HepG2 (cell line): Measurements from ENCODE around the gene NEDD4L. TPM values are rescaled to one million over a fixed set of nuclear protein-coding genes. Genes with fewer than 3 reads are reported as not detected.

Experiments
- EEA1 ChIP-seq: sonication (generic); formaldehyde crosslinking; IDR thresholded peaks from 2 replicates; pipeline ENCODE4 v1.5.1; 2020; ENCODE audit warnings: mild to moderate bottlenecking, missing genetic modification reagents, borderline replicate concordance
- HDAC1 ChIP-seq: sonication (generic); formaldehyde crosslinking; IDR thresholded peaks from 2 replicates; pipeline ENCODE4 v1.5.1; 2020; ENCODE audit warnings: mild to moderate bottlenecking, missing genetic modification reagents
- HOXA3 ChIP-seq: sonication (generic); formaldehyde crosslinking; IDR thresholded peaks from 2 replicates; pipeline ENCODE4 v1.5.0; 2020; ENCODE audit warnings: missing genetic modification reagents
- KDM4B ChIP-seq: sonication (generic); formaldehyde crosslinking; IDR thresholded peaks from 2 replicates; pipeline ENCODE4 v1.4.0; 2020; ENCODE audit warnings: missing genetic modification reagents
- SALL1 ChIP-seq: sonication (generic); formaldehyde crosslinking; IDR thresholded peaks from 2 replicates; pipeline ENCODE4 v1.8.0; 2022; ENCODE audit warnings: mild to moderate bottlenecking, missing genetic modification reagents
- SP4 ChIP-seq: sonication (generic); formaldehyde crosslinking; IDR thresholded peaks from 2 replicates; pipeline ENCODE4 v1.8.1; 2023; ENCODE audit warnings: mild to moderate bottlenecking, missing genetic modification reagents
- SRSF9 ChIP-seq: fragments of 200-400 bp; formaldehyde crosslinking; IDR thresholded peaks from 2 replicates; pipeline ENCODE4 v1.6.1; 2018; ENCODE audit warnings: borderline replicate concordance, mild to moderate bottlenecking, low read depth, low read length; ENCODE audit not compliant: insufficient read depth, poor library complexity, severe bottlenecking
- TBL1XR1 ChIP-seq: fragments of 150-350 bp; IDR thresholded peaks from 2 replicates; pipeline ENCODE4 v1.6.1; 2014; ENCODE audit warnings: borderline replicate concordance, low read length; ENCODE audit not compliant: partially characterized antibody
- TRIM24 ChIP-seq: sonication (generic); formaldehyde crosslinking; IDR thresholded peaks from 2 replicates; pipeline ENCODE4 v1.8.0; 2022; ENCODE audit warnings: mild to moderate bottlenecking, missing genetic modification reagents
- ZNF432 ChIP-seq: sonication (generic); formaldehyde crosslinking; IDR thresholded peaks from 2 replicates; pipeline ENCODE4 v1.5.0; 2020; ENCODE audit warnings: missing genetic modification reagents, mild to moderate bottlenecking, borderline replicate concordance
- ZNF775 ChIP-seq: sonication (generic); formaldehyde crosslinking; IDR thresholded peaks from 2 replicates; pipeline ENCODE4 v1.4.0; 2020; ENCODE audit warnings: missing genetic modification reagents, mild to moderate bottlenecking, moderate library complexity, borderline replicate concordance
- ZNF788 ChIP-seq: sonication (generic); formaldehyde crosslinking; IDR thresholded peaks from 2 replicates; pipeline ENCODE4 v1.5.0; 2020; ENCODE audit warnings: mild to moderate bottlenecking, missing genetic modification reagents, borderline replicate concordance
- ZSCAN29 ChIP-seq: sonication (generic); formaldehyde crosslinking; conservative IDR thresholded peaks from 2 replicates; pipeline ENCODE4 v1.4.0; 2020; ENCODE audit warnings: mild to moderate bottlenecking, missing genetic modification reagents
- polyA plus RNA-seq, 8 experiments: library from polyadenylated mRNA; depleted of rRNA in 3 of 8; stranded (reverse) in 7 of 8; unstranded in 1 of 8; fragments of >200 nt; fragmentation: Illumina TruSeq in 4 of 8; extraction: Trizol in 4 of 8; gene quantifications; 2 replicates each; pipeline versions ENCODE4 v1.2.1 to v1.2.3, GENCODE V29; 2011 to 2016; ENCODE audit warnings: low read depth in 4 of 8, missing spikeins in 1 of 8, mixed read lengths in 1 of 8; ENCODE audit not compliant: insufficient read depth in 1 of 8
- total RNA-seq, 5 experiments: library from RNA; depleted of rRNA; stranded (reverse); fragments of >200 nt; fragmentation: Illumina TruSeq; extraction: Trizol; gene quantifications; 2 replicates each; pipeline ENCODE4 v1.2.3, GENCODE V29; 2016; ENCODE audit warnings: low read depth in 1 of 5
- TF ChIP-seq, protein P1 (sequence below): sonication (generic); formaldehyde crosslinking; IDR thresholded peaks from 2 replicates; pipeline ENCODE4 v1.4.0; 2020; ENCODE audit warnings: missing genetic modification reagents, borderline replicate concordance
- TF ChIP-seq, protein P2 (sequence below): sonication (generic); formaldehyde crosslinking; conservative IDR thresholded peaks from 2 replicates; pipeline ENCODE4 v1.5.0; 2020; ENCODE audit warnings: missing genetic modification reagents
- TF ChIP-seq, protein P3 (sequence below): sonication (generic); formaldehyde crosslinking; IDR thresholded peaks from 2 replicates; pipeline ENCODE4 v1.4.0; 2020; ENCODE audit warnings: mild to moderate bottlenecking, missing genetic modification reagents
- TF ChIP-seq, protein P4 (sequence below): sonication (generic); formaldehyde crosslinking; IDR thresholded peaks from 2 replicates; pipeline ENCODE4 v1.8.0; 2022; ENCODE audit warnings: missing genetic modification reagents, mild to moderate bottlenecking, borderline replicate concordance

The NEDD4L gene
- total and polyA plus RNA-seq, 2 of the 13 experiments (the other 11 are each of a cell fraction or from before 2014, with no cell fraction given): 168 to 390 TPM

DNA sequence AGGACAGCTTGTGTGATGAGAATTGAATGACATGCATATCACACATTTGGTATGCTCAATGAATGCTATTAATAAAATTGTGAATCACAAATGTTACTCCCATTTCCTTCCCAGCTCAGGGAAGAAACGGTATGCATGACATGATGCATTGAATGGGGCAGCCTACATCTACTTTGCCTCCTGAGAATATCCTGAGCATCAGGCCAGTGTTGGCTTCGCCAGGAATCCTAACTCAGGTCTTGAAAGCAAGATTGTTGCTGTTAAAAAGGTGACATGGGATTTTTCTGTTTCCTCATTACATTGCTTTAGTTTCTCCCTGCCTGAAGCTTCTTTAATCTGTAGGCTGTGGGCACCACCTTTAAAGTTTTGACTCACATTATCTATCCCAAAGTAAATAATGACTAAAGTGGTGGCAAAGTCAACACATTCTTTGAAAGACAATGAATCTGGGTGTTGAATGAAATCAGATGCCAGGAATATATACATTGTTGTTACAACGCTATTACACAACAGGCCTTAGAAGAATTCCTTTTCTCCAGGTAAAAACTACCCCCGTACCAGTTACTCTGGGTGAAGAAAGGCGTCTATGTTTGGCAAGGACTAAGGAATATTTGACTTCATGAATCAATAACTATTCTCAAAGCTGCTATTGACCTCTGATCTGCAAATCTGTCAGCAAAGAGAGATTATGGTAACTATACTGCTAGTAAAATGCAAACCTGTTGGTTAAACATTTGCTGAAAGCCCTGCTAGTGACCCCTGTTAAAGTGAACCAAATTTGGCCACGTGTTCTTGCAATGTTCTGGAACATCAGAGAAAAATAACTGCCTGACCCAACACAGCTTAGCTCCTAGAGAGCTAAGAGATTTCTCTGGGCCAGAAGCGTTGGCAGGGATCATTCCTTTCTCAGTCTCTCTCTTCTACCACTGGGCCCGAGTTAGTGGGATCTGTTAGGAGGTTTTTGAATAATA, 30.5 kb upstream of the NEDD4L start (continued):
- TF ChIP-seq, protein P1, sequence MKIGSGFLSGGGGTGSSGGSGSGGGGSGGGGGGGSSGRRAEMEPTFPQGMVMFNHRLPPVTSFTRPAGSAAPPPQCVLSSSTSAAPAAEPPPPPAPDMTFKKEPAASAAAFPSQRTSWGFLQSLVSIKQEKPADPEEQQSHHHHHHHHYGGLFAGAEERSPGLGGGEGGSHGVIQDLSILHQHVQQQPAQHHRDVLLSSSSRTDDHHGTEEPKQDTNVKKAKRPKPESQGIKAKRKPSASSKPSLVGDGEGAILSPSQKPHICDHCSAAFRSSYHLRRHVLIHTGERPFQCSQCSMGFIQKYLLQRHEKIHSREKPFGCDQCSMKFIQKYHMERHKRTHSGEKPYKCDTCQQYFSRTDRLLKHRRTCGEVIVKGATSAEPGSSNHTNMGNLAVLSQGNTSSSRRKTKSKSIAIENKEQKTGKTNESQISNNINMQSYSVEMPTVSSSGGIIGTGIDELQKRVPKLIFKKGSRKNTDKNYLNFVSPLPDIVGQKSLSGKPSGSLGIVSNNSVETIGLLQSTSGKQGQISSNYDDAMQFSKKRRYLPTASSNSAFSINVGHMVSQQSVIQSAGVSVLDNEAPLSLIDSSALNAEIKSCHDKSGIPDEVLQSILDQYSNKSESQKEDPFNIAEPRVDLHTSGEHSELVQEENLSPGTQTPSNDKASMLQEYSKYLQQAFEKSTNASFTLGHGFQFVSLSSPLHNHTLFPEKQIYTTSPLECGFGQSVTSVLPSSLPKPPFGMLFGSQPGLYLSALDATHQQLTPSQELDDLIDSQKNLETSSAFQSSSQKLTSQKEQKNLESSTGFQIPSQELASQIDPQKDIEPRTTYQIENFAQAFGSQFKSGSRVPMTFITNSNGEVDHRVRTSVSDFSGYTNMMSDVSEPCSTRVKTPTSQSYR: peak; percentile 97
- TF ChIP-seq ZSCAN29 (CRISPR knock-in tag) (0 out of 2 replicates have a peak, but pooled peaks have one; percentile 56), ZNF788 (CRISPR knock-in tag) (no peak), HDAC1 (CRISPR knock-in tag) (peak; percentile 91), KDM4B (peak; percentile 56; the same call in 1 of the 2 replicates), EEA1 (CRISPR knock-in tag) (no peak), ZNF775 (CRISPR knock-in tag) (0 out of 2 replicates have a peak, but pooled peaks have one; percentile 56), HOXA3 (CRISPR knock-in tag) (peak; percentile 66; the same call in 1 of the 2 replicates), SALL1 (CRISPR knock-in tag) (no peak; the same call in 1 of the 2 replicates), SRSF9 (no peak), SP4 (CRISPR knock-in tag) (no peak), TBL1XR1 (peak; percentile 91), TRIM24 (CRISPR knock-in tag) (peak; percentile 72), ZNF432 (CRISPR knock-in tag) (no peak)
- TF ChIP-seq, protein P2, sequence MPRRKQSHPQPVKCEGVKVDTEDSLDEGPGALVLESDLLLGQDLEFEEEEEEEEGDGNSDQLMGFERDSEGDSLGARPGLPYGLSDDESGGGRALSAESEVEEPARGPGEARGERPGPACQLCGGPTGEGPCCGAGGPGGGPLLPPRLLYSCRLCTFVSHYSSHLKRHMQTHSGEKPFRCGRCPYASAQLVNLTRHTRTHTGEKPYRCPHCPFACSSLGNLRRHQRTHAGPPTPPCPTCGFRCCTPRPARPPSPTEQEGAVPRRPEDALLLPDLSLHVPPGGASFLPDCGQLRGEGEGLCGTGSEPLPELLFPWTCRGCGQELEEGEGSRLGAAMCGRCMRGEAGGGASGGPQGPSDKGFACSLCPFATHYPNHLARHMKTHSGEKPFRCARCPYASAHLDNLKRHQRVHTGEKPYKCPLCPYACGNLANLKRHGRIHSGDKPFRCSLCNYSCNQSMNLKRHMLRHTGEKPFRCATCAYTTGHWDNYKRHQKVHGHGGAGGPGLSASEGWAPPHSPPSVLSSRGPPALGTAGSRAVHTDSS (CRISPR knock-in tag): no peak
- TF ChIP-seq, protein P3, sequence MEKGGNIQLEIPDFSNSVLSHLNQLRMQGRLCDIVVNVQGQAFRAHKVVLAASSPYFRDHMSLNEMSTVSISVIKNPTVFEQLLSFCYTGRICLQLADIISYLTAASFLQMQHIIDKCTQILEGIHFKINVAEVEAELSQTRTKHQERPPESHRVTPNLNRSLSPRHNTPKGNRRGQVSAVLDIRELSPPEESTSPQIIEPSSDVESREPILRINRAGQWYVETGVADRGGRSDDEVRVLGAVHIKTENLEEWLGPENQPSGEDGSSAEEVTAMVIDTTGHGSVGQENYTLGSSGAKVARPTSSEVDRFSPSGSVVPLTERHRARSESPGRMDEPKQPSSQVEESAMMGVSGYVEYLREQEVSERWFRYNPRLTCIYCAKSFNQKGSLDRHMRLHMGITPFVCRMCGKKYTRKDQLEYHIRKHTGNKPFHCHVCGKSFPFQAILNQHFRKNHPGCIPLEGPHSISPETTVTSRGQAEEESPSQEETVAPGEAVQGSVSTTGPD: peak; percentile 89
- TF ChIP-seq, protein P4, sequence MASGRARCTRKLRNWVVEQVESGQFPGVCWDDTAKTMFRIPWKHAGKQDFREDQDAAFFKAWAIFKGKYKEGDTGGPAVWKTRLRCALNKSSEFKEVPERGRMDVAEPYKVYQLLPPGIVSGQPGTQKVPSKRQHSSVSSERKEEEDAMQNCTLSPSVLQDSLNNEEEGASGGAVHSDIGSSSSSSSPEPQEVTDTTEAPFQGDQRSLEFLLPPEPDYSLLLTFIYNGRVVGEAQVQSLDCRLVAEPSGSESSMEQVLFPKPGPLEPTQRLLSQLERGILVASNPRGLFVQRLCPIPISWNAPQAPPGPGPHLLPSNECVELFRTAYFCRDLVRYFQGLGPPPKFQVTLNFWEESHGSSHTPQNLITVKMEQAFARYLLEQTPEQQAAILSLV (CRISPR knock-in tag): no peak
